Brain pericyte (primary cell): ENCODE results near the gene NUDT3.
"Not testable (repeated sequence)": the region's sequence is repeated elsewhere in the genome, so short reads cannot be mapped to it uniquely, and the experiment has no call there.

Source experiments
- DNase-seq: peaks from one replicate; pipeline ENCODE4 v3.0.0-alpha.2; 2012; ENCODE audit warnings: low read depth, low spot score

Gene NUDT3

GRCh38 chr6:34343806-34344205 lies 48.7 kb downstream of the NUDT3 start:
- DNase-seq, result no peak

DNA sequence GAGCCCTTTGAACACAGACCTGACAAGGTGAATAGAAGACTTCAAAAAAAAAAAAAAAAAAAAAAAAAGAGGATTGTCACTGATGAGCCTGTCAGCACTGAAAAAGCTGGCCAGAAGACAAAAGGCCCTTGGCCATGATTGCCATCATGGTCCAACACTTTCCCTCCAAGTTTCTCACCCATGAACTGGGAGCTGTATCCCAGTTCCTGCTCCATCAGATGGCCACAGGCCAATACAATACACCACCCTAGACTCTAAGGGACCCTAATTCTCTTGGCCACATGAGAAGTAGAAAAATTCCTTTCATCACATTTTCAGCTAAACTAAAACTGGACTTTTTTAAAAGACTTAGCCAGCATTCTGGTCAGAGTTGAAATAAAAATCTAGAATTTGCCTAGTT lies 50.2 kb downstream of the NUDT3 start:
- no peak for DNase-seq

DNA sequence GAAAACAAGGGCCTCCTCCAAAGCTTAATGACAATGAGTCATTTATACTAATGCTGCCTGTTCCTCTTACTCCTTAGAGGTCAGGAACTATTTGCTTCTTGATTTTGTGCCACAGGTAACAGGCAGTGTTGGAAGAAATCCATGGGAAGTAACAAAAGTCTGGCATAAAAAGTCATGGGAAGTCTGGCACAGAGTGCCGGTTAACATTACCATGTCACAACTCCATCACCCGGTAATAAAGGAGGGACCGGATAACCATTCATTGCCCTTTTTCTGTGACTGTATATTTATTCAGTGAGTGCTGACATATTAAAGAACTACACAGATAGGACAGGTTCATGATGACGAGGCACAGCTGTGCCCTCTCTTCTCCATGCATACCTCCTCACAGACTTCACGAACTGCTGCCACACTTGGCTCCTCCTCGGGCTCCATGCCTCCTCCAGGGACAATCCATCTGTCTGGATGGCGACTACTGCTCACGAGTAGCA lies 50.9 kb downstream of the NUDT3 start:
- no peak for DNase-seq

DNA sequence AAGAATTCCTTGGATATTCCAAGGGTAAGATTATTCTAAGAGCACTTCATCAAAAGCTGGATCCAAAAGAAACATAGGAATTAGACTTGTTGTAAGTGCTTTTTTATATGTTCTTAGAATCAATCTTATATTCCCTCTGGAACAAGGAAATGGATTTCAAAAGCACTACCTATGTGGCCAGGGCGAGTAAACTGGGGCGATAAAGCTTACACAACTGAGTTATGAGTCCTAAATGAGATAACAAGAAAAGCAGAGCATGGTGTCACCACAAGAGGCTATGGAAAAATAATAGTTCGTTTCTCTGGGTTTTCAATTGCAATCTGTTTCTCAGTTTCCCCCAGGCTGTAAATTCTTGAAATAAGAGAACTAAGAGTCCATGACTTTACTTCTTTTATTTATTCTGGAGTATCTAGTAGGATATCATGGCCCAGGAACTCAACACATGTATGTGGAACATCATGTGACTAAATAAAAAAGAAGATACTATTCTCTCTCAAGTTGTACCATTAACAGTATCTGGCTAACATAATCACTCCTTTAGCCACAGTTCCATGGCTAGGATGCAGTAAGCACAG lies 51.5 kb downstream of the NUDT3 start:
- DNase-seq, result no peak

DNA sequence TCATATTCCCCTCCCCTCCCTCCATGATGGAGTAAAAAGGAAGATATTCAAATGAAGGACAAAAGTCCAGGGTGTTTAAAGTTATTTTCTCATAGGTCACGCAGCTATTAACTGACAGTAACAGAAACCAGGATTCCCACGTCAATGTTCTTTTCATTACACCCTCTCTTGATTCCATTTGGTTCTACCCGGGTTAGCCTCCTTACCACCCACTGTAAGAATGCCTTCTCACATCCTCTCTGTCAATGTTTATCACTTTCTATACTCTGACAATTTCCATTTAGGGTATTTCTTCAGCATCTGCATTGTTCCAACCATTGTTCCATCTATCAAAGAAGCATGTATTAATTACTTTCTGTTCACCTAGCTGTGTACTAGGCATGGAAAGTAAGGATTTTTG lies 52.1 kb downstream of the NUDT3 start:
- no peak for DNase-seq

- no peak for DNase-seq
Measured at GRCh38 chr6:34339971-34340370, 52.5 kb downstream of the NUDT3 start.

- no peak for DNase-seq
Measured at GRCh38 chr6:34339432-34339831, 53.0 kb downstream of the NUDT3 start.

DNA sequence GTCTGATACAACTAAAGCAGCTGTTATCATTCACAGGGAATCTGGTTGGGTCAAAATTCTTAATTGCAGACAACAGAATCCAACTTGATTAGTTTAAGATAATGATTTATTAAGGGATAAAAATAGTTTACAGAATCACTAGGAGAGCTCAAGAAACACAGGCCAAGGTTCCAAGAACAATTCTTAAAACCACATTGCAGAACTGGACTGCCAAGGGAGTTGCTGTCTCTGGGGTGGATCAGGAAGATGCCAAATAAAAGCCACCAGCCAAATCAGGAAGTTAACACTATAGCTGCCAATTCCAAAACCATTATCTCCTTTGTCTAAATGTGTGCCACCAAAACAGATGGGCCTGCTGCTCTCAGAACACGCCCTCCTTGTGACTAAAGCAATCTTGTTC lies 53.7 kb downstream of the NUDT3 start:
- DNase-seq, result no peak

DNA sequence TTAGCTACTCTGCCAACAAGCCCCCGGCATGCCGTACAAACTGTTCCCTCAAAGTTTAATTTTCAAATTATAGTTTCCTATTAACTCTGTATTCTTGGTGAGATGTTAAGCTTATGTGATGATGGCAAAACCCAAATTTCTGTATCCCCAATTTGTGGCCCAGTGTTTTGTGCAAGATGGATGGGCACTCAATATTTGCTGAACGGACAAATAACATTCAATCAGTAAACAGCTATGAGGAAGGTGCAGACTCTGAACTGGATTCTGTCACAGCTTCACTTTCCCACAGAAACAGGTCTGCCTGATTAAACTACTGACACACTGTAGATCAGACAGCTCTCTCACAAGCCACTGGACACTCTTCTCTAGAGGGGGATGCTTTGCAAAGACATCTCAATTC lies 54.1 kb downstream of the NUDT3 start:
- DNase-seq, result no peak

- no peak for DNase-seq
Measured at GRCh38 chr6:34334796-34335416, 57.6 kb downstream of the NUDT3 start.

DNA sequence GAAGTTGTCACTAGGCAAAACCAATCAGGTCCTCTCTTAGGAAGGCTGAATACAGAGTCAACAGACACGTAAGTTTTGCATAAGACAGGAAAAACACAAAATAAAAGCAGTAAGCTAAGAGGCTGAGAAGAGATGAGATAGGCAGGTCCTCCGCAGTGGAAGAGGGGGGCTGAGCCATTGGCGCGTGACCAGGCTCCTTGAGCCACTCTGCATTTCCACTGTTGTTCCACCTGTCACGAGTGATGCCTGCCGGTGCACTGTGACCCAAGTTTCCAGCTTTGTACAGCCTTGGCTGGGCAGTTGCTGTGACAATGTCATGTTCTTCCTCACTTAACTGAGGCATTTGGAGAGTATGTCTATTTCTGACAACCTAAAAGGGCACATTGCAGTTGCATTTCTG lies 58.6 kb downstream of the NUDT3 start:
- DNase-seq, result no peak

GRCh38 chr6:34332251-34333198 lies 59.9 kb downstream of the NUDT3 start:
- DNase-seq, result no peak

DNA sequence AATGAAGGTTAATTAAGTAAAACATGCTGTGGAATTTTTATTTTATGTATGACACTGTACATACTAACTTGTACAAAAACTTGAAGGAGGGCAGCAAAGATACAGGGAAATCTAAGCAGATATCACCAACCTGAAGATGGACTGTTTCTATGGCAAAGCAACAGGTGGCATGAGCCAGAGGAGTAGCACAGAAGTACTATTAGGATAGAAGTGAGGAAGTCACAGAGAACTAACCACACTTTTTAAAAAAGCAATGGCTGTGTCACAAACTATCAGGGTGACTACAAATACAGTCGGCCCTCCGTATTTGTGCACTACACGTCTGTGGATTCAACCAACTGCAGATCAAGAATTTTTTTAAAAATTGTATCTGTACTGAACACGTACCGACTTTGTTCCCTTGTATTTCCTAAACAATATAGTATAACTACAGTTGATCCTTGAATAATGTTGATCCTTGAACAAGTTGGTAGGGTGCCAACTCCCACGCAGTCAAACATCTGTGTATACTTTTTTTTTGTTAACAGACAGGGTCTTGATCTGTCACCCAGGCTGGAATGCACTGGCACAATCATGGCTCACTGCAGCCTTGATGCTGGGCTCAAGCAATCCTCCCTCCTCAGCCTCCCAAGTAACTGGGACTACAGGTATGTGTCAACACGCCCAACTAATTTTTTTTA lies 61.0 kb downstream of the NUDT3 start:
- no peak for DNase-seq

GRCh38 chr6:34329814-34330213 lies 62.7 kb downstream of the NUDT3 start:
- DNase-seq, result not testable (repeated sequence)

DNA sequence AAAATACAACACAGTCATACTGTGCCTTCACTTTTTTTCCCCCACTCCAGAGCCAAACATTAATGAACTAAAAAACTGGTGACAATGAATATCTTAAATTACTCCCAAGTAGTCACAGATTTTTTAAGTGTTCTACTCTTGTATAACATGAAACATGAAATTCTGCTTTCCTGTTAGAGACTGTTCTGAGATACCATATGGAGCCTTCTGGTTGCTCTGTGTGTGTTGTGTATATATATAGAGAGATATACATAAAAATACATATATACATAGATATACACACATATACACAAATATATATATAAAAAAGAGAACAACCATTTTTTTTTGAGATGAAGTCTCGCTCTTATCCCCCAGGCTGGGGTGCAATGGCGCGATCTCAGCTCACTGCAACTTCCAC lies 63.5 kb downstream of the NUDT3 start:
- DNase-seq, result no peak

DNA sequence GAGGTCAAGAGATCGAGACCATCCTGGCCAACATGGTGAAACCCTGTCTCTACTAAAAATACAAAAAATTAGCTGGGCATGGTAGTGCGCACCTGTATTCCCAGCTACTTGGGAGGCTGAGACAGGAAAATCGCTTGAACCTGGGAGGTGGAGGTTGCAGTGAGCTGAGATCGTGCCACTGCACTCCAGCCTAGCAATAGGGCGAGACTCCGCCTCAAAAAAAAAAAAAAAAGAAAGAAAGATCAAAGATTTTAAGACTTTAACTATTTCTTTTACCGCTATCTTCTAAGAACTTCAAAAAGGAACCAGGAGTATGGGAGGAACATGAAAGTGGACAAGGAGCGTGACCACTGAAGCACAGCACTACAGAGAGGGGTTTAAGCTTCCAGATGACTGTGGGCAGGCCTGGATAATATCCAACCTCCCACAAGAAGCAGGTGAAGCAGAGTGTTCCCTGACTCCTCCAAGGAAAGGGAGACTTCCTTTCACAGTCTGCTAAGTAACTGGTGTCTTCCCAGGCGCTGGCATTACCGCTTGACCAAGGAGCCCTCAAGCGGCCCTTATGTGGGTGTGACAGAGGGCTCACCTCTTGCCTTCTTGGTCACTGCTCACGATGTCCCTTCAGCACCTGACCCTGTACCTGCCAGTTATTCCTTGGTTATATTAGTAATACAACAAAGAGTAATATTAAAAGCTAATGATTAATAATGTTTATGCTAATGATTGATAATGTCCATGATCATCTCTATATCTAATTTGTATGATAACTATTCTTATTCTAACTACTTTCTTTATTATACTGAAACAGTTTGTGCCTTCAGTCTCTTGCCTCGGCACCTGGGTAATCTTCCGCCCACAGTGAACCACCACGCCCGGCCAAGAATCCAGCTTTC lies 64.9 kb downstream of the NUDT3 start:
- not testable (repeated sequence) for DNase-seq

GRCh38 chr6:34325633-34326032 lies 66.8 kb downstream of the NUDT3 start:
- no peak for DNase-seq

- no peak for DNase-seq
Measured at GRCh38 chr6:34324738-34325444, 67.6 kb downstream of the NUDT3 start.

DNA sequence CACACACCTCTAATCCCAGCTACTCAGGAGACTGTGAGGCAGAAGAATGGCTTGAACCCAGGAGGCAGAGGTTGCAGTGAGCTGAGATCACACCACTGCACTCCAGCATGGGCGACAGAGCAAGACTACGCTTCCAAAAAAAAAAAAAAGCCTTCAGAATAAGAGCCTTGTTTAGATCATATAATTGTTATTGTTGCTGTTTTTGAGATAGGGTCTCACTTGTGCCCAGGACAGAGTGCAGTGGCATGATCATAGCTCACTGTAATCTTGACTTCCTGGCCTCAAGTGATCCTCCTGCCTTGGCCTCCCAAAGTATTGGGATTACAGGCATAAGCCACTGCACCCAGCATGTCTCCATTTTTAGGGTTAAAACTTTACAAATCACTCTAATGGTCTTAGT lies 68.2 kb downstream of the NUDT3 start:
- not testable (repeated sequence) for DNase-seq

GRCh38 chr6:34323300-34323699 lies 69.2 kb downstream of the NUDT3 start:
- DNase-seq, result no peak
